Measurements from ENCODE around the gene MECP2.
"Not testable (repeated sequence)": the region's sequence is repeated elsewhere in the genome, so short reads cannot be mapped to it uniquely, and the experiment has no call there.

DNA sequence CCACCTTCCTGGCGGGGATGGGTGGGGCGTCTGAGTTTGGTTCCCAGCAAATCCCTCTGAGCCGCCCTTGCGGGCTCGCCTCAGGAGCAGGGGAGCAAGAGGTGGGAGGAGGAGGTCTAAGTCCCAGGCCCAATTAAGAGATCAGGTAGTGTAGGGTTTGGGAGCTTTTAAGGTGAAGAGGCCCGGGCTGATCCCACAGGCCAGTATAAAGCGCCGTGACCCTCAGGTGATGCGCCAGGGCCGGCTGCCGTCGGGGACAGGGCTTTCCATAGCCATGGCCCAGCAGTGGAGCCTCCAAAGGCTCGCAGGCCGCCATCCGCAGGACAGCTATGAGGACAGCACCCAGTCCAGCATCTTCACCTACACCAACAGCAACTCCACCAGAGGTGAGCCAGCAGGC, 46.5 kb upstream of the MECP2 start, which contains the start of gene OPN1LW:
- TF ChIP-seq, protein P1, sequence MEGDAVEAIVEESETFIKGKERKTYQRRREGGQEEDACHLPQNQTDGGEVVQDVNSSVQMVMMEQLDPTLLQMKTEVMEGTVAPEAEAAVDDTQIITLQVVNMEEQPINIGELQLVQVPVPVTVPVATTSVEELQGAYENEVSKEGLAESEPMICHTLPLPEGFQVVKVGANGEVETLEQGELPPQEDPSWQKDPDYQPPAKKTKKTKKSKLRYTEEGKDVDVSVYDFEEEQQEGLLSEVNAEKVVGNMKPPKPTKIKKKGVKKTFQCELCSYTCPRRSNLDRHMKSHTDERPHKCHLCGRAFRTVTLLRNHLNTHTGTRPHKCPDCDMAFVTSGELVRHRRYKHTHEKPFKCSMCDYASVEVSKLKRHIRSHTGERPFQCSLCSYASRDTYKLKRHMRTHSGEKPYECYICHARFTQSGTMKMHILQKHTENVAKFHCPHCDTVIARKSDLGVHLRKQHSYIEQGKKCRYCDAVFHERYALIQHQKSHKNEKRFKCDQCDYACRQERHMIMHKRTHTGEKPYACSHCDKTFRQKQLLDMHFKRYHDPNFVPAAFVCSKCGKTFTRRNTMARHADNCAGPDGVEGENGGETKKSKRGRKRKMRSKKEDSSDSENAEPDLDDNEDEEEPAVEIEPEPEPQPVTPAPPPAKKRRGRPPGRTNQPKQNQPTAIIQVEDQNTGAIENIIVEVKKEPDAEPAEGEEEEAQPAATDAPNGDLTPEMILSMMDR (IDR thresholded peaks at IDR 0.05; ENCODE audit: insufficient read depth, low read length, poor library complexity, severe bottlenecking), result not testable (repeated sequence)
- not testable (repeated sequence) for TF ChIP-seq EZH2phosphoT487 (conservative IDR thresholded peaks at IDR 0.05; ENCODE audit: low read length)
